Activated CD4-positive, alpha-beta T cell treated with anti-CD3 and anti-CD28 coated beads for 1 hour (primary cell): Measurements from ENCODE around the gene VIPR1.
"Not testable (repeated sequence)": the region's sequence is repeated elsewhere in the genome, so short reads cannot be mapped to it uniquely, and the experiment has no call there.

ENCODE experiments used
- DNase-seq: peaks from one replicate; pipeline ENCODE4 v3.0.0-alpha.2; 2020

VIPR1 gene

DNA sequence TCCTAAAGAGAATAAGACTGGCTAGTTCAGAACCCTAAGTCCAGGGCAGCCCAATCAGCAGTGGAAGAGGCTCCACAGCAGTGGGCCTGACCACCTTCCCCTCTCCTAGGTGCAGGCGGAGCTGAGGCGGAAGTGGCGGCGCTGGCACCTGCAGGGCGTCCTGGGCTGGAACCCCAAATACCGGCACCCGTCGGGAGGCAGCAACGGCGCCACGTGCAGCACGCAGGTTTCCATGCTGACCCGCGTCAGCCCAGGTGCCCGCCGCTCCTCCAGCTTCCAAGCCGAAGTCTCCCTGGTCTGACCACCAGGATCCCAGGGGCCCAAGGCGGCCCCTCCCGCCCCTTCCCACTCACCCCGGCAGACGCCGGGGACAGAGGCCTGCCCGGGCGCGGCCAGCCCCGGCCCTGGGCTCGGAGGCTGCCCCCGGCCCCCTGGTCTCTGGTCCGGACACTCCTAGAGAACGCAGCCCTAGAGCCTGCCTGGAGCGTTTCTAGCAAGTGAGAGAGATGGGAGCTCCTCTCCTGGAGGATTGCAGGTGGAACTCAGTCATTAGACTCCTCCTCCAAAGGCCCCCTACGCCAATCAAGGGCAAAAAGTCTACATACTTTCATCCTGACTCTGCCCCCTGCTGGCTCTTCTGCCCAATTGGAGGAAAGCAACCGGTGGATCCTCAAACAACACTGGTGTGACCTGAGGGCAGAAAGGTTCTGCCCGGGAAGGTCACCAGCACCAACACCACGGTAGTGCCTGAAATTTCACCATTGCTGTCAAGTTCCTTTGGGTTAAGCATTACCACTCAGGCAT lies 33.7 kb downstream of the VIPR1 start:
- no peak for DNase-seq

- no peak for DNase-seq
These were observed 34.9 kb downstream of the VIPR1 start for GRCh38 chr3:42537350-42537749.

DNA sequence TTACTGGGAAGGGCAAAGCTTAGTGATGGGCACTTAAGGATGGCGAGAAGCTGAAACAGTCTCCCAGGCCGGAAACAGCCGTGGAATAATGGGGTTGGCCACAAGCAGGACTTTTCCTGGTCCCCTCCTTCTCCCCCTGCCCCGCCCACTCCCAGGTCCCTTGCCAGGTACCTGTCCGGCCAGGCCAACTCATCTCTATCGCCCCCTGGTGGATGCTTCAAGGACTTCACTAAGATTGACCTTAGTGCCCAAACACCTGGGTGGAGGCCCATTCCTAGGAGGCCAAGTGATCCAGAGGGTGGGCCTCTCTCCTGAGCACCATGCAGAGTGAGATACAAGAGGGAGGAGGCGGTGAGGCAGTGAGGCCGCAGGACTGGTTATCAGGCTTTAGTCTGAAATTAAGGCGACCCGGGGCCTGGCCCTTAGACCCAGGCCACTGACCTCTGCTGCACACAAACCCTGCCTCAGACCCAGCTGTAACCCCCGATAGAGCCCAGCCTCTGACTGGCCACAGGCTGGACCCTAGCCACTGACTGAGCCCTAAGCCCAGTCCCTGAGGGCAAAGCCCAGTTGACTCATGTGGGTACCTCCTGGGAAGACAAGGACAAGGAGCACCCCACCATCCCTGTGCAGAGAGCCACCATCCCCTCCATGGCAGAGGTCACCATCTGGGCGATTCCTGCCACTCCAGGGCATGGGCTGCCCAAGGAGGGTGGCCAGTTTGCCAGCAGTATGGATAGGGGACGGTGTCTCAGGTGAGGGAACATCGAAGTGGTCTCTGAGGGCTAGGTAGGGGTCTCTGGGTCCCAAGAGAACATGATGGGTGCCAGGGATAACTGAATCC lies 37.6 kb downstream of the VIPR1 start:
- DNase-seq = peak; percentile 38

GRCh38 chr3:42541079-42541478 lies 38.6 kb downstream of the VIPR1 start:
- DNase-seq = no peak

- DNase-seq = no peak
These were observed 42.2 kb downstream of the VIPR1 start for GRCh38 chr3:42544492-42545283.

GRCh38 chr3:42545284-42545900 lies 42.9 kb downstream of the VIPR1 start:
- no peak for DNase-seq

DNA sequence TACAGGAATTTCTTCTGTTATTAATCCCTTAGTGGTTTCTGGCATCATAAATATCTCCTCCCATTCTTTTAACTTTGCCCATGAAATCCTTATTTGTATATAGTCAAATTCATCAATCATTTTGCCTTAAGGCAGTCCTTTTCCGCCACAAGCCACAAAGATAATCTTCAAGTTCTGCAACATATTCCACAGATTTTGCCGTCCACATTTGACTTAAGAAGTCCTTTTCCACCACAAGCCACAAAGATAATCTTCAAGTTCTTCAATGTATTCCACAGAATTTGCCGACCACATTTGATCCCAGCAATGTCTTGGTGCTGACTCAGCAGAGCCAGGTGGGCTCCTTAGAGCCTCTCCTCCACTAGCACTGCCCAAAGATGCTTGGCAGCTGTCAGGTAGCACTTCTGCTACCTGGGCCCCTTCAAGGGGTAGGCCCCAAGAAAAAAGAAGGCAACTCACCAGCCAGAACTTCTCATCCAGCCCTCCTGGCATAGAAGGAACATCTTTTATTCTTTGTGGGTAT lies 44.3 kb downstream of the VIPR1 start:
- no peak for DNase-seq

GRCh38 chr3:42547401-42547945 lies 45.0 kb downstream of the VIPR1 start:
- DNase-seq = peak; percentile 58

DNA sequence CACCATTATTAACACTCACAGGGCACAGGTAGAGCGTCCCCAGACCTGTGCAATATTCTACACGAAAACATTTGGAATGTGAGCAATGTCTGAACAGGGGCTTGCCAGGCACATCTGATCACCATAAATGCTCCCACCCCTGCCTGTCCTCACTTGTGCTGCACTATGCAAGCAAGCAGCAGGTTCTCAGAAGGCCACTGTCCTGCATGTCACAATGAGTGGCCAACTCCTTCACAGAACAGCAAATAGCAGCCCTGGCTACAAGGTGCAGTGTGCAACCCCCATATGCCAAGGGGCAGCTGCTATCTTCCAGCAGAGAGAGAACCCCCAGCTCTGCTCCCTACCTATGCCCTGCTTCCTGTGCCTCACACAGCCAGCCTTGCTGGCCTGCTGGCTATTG lies 46.7 kb downstream of the VIPR1 start:
- no peak for DNase-seq

- DNase-seq = no peak
These were observed 47.8 kb downstream of the VIPR1 start for GRCh38 chr3:42550250-42550649.

- DNase-seq = no peak
These were observed 50.4 kb downstream of the VIPR1 start for GRCh38 chr3:42552830-42553229.

DNA sequence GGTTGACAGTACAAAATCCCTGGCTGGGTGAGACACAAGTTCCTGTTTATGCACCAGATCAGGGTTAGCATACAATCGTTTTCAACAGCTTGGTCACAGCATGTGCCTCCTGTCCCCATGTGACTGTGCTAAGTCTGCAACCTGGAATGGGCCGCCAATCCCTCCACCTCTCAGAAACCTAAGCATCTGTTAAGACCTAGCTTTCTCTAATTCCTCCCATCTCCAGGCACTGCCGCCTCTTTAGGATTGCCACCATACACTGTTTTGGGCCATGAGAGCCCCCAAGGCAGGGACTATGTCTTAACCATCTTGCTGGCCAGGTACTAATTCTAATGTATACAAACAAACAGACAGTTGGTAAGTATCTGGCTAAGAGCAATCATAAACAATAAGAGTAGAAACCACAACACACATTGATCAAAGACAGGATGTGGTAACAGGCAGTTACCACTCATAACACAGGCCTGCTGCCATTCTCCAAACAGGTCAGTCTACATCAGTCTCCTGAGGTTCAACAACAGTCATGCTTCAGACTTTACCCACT lies 53.7 kb downstream of the VIPR1 start:
- no peak for DNase-seq

- not testable (repeated sequence) for DNase-seq
These were observed 54.4 kb downstream of the VIPR1 start for GRCh38 chr3:42556817-42557216.

GRCh38 chr3:42557854-42558253 lies 55.4 kb downstream of the VIPR1 start:
- no peak for DNase-seq

DNA sequence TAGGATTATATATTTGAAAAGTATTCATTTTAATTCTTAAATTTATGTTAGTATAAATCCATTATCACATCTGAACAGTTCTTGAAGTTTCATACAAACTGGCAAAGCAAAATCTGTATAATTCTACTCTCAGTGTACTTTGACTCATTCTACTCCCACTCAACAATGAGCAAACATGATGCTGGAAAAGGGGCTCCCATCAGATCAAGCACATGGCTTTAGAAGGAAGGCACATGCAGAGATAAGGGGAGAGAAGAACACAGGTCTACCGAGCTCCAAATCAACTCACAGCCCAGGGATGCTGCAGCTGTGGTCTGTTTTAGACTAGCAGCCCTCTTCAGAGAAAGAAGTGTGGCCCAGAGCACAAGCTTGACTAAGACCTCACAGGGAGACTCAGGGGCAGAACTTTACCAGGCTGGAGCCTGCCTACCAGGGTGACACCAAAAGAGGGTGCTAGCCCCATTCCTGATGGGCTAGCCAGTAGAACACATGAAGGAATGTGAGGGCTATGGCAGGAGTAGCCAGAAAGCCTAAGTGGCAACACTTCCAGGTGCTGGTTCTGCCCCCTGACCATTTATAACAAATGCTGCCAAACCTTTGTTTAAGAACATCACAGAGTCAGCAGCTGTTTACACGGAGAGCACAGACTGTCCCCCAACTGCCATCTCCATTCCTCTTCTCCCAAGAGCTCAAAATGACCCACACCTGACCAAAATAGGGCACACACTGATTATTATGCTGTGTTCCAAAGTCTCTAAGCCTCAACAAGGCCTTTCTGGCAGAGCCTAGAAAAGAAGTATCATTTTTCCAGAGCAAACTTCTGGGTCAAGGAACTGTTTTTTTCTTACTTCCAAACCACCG lies 59.8 kb downstream of the VIPR1 start:
- no peak for DNase-seq

GRCh38 chr3:42569593-42570142 lies 67.2 kb downstream of the VIPR1 start:
- no peak for DNase-seq

DNA sequence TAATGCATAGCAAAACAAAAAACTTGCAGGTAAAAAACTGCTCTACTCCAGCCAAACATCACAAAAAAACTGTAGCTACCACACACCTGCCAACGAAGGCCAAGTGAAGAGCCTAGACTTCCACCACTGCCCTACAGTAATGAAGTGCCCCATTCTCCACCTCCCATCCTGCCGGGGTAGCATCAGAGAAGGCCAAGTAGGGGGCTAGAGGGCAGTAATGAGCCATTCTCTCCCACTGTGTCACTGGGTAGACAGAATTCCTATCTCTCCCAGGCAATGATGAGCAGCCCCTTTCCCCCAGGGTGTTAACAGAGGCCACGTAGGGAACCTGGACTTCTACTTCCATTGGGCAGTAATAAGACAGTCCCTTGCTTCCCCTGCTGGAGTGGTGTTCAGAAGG lies 69.8 kb downstream of the VIPR1 start:
- DNase-seq = no peak

- DNase-seq = no peak
These were observed 72.8 kb downstream of the VIPR1 start for GRCh38 chr3:42575137-42575741.

GRCh38 chr3:42578054-42578453 lies 75.6 kb downstream of the VIPR1 start:
- no peak for DNase-seq

DNA sequence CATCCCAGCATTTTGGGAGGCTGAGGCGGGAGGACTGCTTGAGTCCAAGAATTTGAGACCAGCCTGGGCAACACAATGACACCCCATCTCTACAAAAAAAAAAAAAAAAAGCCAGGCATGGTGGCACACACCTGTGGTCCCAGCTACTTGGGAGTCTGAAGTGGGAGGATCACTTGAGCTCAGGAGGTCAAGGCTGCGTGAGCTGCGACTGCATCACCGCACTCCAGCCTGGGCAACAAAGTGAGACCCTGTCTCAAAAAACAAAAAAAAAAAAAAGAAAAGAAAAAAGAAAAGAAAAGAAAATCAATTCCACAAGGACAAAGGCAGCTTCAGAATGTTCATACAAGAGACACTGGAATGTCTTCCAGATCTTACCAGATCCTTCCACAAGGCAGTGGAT lies 76.9 kb downstream of the VIPR1 start:
- DNase-seq = not testable (repeated sequence)
